Mesenchymal stem cell (in vitro differentiated cells and primary cell): ENCODE results near the gene COL25A1.
A peak's percentile ranks its signal among the peaks of the same experiment; 100 is the strongest.

ENCODE experiments used
- DNase-seq: peaks from one replicate; pipeline ENCODE4 v3.0.0-alpha.2; 2013
- H2AFZ ChIP-seq: one replicate; pipeline ENCODE4 v1.6.1; 2013; ENCODE audit warnings: low read depth, mild to moderate bottlenecking, control low read depth, inconsistent platforms, low read length, moderate library complexity
- H2AK5ac ChIP-seq: 2 replicates; pipeline ENCODE4 v1.6.1; 2013; ENCODE audit warnings: low read length, moderate library complexity, mild to moderate bottlenecking, inconsistent platforms; ENCODE audit not compliant: severe bottlenecking
- H2BK120ac ChIP-seq: one replicate; pipeline ENCODE4 v1.6.1; 2013; ENCODE audit warnings: low read depth, mild to moderate bottlenecking, inconsistent platforms, low read length, moderate library complexity
- H2BK12ac ChIP-seq, 2 experiments: one replicate each; pipeline ENCODE4 v1.6.1; 2013; ENCODE audit warnings: inconsistent platforms in 2 of 2, low read length in 2 of 2, mild to moderate bottlenecking in 2 of 2, moderate library complexity in 2 of 2, control low read depth in 1 of 2
- H2BK15ac ChIP-seq: one replicate; pipeline ENCODE4 v1.6.1; 2013; ENCODE audit warnings: mild to moderate bottlenecking, low read depth, inconsistent platforms; ENCODE audit not compliant: poor library complexity, severe bottlenecking
- H2BK5ac ChIP-seq: 2 replicates; pipeline ENCODE4 v1.6.1; 2013; ENCODE audit warnings: low read depth, mild to moderate bottlenecking, low read length, control low read depth, inconsistent platforms; ENCODE audit not compliant: poor library complexity, severe bottlenecking
- H3K14ac ChIP-seq, 2 experiments: one replicate each; pipeline ENCODE4 v1.6.1; 2013; ENCODE audit warnings: inconsistent platforms in 2 of 2, low read length in 2 of 2, control low read depth in 1 of 2, mild to moderate bottlenecking in 1 of 2, moderate library complexity in 1 of 2
- H3K18ac ChIP-seq, 2 experiments: one replicate each; pipeline ENCODE4 v1.6.1; 2013; ENCODE audit warnings: inconsistent platforms in 2 of 2, low read length in 2 of 2, control low read depth in 1 of 2, low read depth in 1 of 2, mild to moderate bottlenecking in 1 of 2
- H3K23ac ChIP-seq, 2 experiments: one replicate each; pipeline ENCODE4 v1.6.1; 2013; ENCODE audit warnings: inconsistent platforms in 2 of 2, low read length in 2 of 2, mild to moderate bottlenecking in 2 of 2, moderate library complexity in 2 of 2, control low read depth in 1 of 2
- H3K27ac ChIP-seq: 2 replicates; pipeline ENCODE4 v1.5.1; 2013; ENCODE audit warnings: mild to moderate bottlenecking, moderate library complexity, low read length, control low read depth, inconsistent platforms; ENCODE audit not compliant: poor library complexity, severe bottlenecking
- H3K27me3 ChIP-seq, 2 experiments: 2 replicates each; pipeline versions ENCODE4 v1.6.1 to v1.7.0; 2013; ENCODE audit warnings: low read length in 2 of 2, mild to moderate bottlenecking in 2 of 2, moderate library complexity in 2 of 2, control low read depth in 1 of 2, inconsistent platforms in 1 of 2; ENCODE audit not compliant: control insufficient read depth in 1 of 2, insufficient read depth in 1 of 2
- H3K36me3 ChIP-seq, 2 experiments: 2 replicates each; pipeline versions ENCODE4 v1.6.1 to v1.7.0; 2013; ENCODE audit warnings: low read length in 2 of 2, control low read depth in 1 of 2, inconsistent platforms in 1 of 2, low read depth in 1 of 2, mild to moderate bottlenecking in 1 of 2; ENCODE audit not compliant: insufficient read depth in 2 of 2, control insufficient read depth in 1 of 2
- H3K4ac ChIP-seq, 2 experiments: one replicate each; pipeline ENCODE4 v1.6.1; 2013; ENCODE audit warnings: inconsistent platforms in 2 of 2, low read length in 2 of 2, mild to moderate bottlenecking in 2 of 2, moderate library complexity in 2 of 2, control low read depth in 1 of 2, low read depth in 1 of 2
- H3K4me1 ChIP-seq: 2 replicates; pipeline ENCODE4 v1.6.1; 2013; ENCODE audit warnings: low read depth, low read length, control low read depth; ENCODE audit not compliant: control insufficient read depth, insufficient read depth
- H3K4me2 ChIP-seq: 2 replicates; pipeline ENCODE4 v1.6.1; 2013; ENCODE audit warnings: low read length, mild to moderate bottlenecking, inconsistent platforms; ENCODE audit not compliant: poor library complexity, severe bottlenecking
- H3K4me3 ChIP-seq, 2 experiments: 2 replicates each; pipeline versions ENCODE4 v1.5.1 to v1.7.0; 2013; ENCODE audit warnings: low read length in 2 of 2, mild to moderate bottlenecking in 2 of 2, control low read depth in 1 of 2, low read depth in 1 of 2; ENCODE audit not compliant: insufficient read depth in 1 of 2
- H3K79me1 ChIP-seq: replicated peaks from 2 replicates; pipeline ENCODE4 v1.6.1; 2013; ENCODE audit warnings: mild to moderate bottlenecking, control low read depth, low read length, inconsistent platforms; ENCODE audit not compliant: poor library complexity, severe bottlenecking
- H3K9ac ChIP-seq: 2 replicates; pipeline ENCODE4 v1.7.0; 2013; ENCODE audit warnings: mild to moderate bottlenecking, low read length, moderate library complexity
- H3K9me3 ChIP-seq: 2 replicates; pipeline ENCODE4 v1.7.0; 2013; ENCODE audit warnings: mild to moderate bottlenecking, low read length; ENCODE audit not compliant: control insufficient read depth
- H4K8ac ChIP-seq: one replicate; pipeline ENCODE4 v1.6.1; 2013; ENCODE audit warnings: inconsistent platforms, mild to moderate bottlenecking, low read length, moderate library complexity
- H4K91ac ChIP-seq: one replicate; pipeline ENCODE4 v1.6.1; 2013; ENCODE audit warnings: mild to moderate bottlenecking, low read length, inconsistent platforms
- WGBS: methylation state at CpG from one replicate; pipeline ENCODE4 v1.1.7; 2013; ENCODE audit warnings: mixed read lengths; 5-methylcytosine and 5-hydroxymethylcytosine counted together

The COL25A1 gene

GRCh38 chr4:109214622-109215301 is 87.7 kb downstream of the COL25A1 start:
- Histone ChIP-seq H3K27me3 (no peaks in the 10 kb centered on the region), H3K23ac (no peak overlapping the region), H3K18ac (no peak overlapping the region), H2BK12ac (no peak overlapping the region), H3K4ac (no peak overlapping the region), H2BK5ac (no peak overlapping the region), H2BK15ac (no peak overlapping the region), H4K8ac (no peak overlapping the region), H2AFZ (no peak overlapping the region), H2AK5ac (no peak overlapping the region), H4K91ac (no peak overlapping the region), H3K4me1 (peaks cover 1% of the 10 kb centered on the region), H3K79me1 (no peaks in the 10 kb centered on the region), H3K4me2 (no peak overlapping the region), H3K9me3 (no peaks in the 10 kb centered on the region), H3K36me3 (no peaks in the 10 kb centered on the region), H3K14ac (no peak overlapping the region), H2BK120ac (no peak overlapping the region), H3K27ac (no peak overlapping the region), H3K4me3 (no peak overlapping the region), H3K9ac (peak overlapping the region; percentile 22)
- 95% methylated on average over 4 of the region's 4 CpGs for WGBS
- peak; percentile 8 for DNase-seq

- H3K23ac ChIP-seq: no peak overlapping the region
- no peak overlapping the region for H2AFZ ChIP-seq
- no peak overlapping the region for H2BK5ac ChIP-seq
- DNase-seq: no peak
- H3K27me3 ChIP-seq: no peaks in the 10 kb centered on the region
- no peaks in the 10 kb centered on the region for H3K9me3 ChIP-seq
- 100% methylated on average over 1 of the region's 1 CpG for WGBS
- H2BK120ac ChIP-seq: no peak overlapping the region
- H3K4me2 ChIP-seq: no peak overlapping the region
- no peak overlapping the region for H2BK15ac ChIP-seq
- no peak overlapping the region for H4K8ac ChIP-seq
- H3K9ac ChIP-seq: no peak overlapping the region
- H3K14ac ChIP-seq: no peak overlapping the region
- H3K36me3 ChIP-seq: no peaks in the 10 kb centered on the region
- no peak overlapping the region for H3K18ac ChIP-seq
- no peak overlapping the region for H4K91ac ChIP-seq
- H3K4me3 ChIP-seq: no peak overlapping the region
- no peak overlapping the region for H2AK5ac ChIP-seq
- no peak overlapping the region for H2BK12ac ChIP-seq
- H3K27ac ChIP-seq: no peak overlapping the region
- no peak overlapping the region for H3K4ac ChIP-seq
- peaks cover 1% of the 10 kb centered on the region for H3K4me1 ChIP-seq
- no peaks in the 10 kb centered on the region for H3K79me1 ChIP-seq
Measured at GRCh38 chr4:109213056-109213455, 89.4 kb downstream of the COL25A1 start.

- Histone ChIP-seq H3K36me3 (no peaks in the 10 kb centered on the region), H3K18ac (no peak overlapping the region), H3K27ac (no peak overlapping the region), H4K8ac (no peak overlapping the region), H3K14ac (no peak overlapping the region), H2AFZ (no peak overlapping the region), H3K27me3 (no peaks in the 10 kb centered on the region), H2BK5ac (no peak overlapping the region), H3K79me1 (no peaks in the 10 kb centered on the region), H3K23ac (no peak overlapping the region), H3K4ac (no peak overlapping the region), H2BK12ac (no peak overlapping the region), H3K9me3 (no peaks in the 10 kb centered on the region), H2BK120ac (no peak overlapping the region), H3K4me2 (no peak overlapping the region), H3K4me3 (no peak overlapping the region), H2AK5ac (no peak overlapping the region), H4K91ac (no peak overlapping the region), H3K9ac (no peak overlapping the region), H2BK15ac (no peak overlapping the region), H3K4me1 (peaks cover 1% of the 10 kb centered on the region)
- no peak for DNase-seq
- 82% methylated on average over 3 of the region's 3 CpGs for WGBS
Measured at GRCh38 chr4:109211671-109212070, 90.8 kb downstream of the COL25A1 start.

- H2BK12ac ChIP-seq: no peak overlapping the region
- H3K27me3 ChIP-seq: no peaks in the 10 kb centered on the region
- 100% methylated on average over 5 of the region's 6 CpGs for WGBS
- H3K18ac ChIP-seq: no peak overlapping the region
- H2BK120ac ChIP-seq: no peak overlapping the region
- no peak overlapping the region for H3K14ac ChIP-seq
- H2BK5ac ChIP-seq: no peak overlapping the region
- H3K9me3 ChIP-seq: no peaks in the 10 kb centered on the region
- no peak for DNase-seq
- H2BK15ac ChIP-seq: no peak overlapping the region
- no peaks in the 10 kb centered on the region for H3K79me1 ChIP-seq
- no peak overlapping the region for H3K9ac ChIP-seq
- H3K4me2 ChIP-seq: no peak overlapping the region
- H4K91ac ChIP-seq: no peak overlapping the region
- no peak overlapping the region for H3K23ac ChIP-seq
- no peak overlapping the region for H4K8ac ChIP-seq
- H3K27ac ChIP-seq: no peak overlapping the region
- no peak overlapping the region for H2AFZ ChIP-seq
- H3K36me3 ChIP-seq: no peaks in the 10 kb centered on the region
- H3K4me3 ChIP-seq: no peak overlapping the region
- H3K4me1 ChIP-seq: no peaks in the 10 kb centered on the region
- no peak overlapping the region for H2AK5ac ChIP-seq
- no peak overlapping the region for H3K4ac ChIP-seq
Measured at GRCh38 chr4:109209647-109210046, 92.8 kb downstream of the COL25A1 start.
